HCT116 (cell line): Measurements from ENCODE around the gene NF1. TPM values are rescaled to one million over a fixed set of nuclear protein-coding genes. Genes with fewer than 3 reads are reported as not detected.

Experiments used
- ATAC-seq: fragments of 200-7000 bp; cut with Tn5 transposase; 2 replicates; pipeline ENCODE4 v1.9.1; 2020; ENCODE audit warnings: mild to moderate bottlenecking, moderate library complexity
- BruUV-seq: library from RNA; stranded (reverse); fragments of 400-500 nt; replicated peaks from 2 replicates; lab custom pipeline; 2021; lab: Mats Ljungman, UMichigan
- CTCF ChIA-PET: fragments of 300-600 bp; sonication (Branson Sonifier 250); formaldehyde crosslinking; loops from one replicate; lab custom pipeline; 2021; ENCODE audit warnings: antibody characterized with exemption; lab: Charles Lee
- POLR2A ChIA-PET: fragments of 300-600, 350-600 bp; sonication (Branson Sonifier 250); formaldehyde crosslinking; loops from one replicate; lab custom pipeline; 2021; ENCODE audit warnings: antibody characterized with exemption; lab: Charles Lee
- RAD21 ChIA-PET, 2 experiments: fragments of 300-600 bp; sonication (Branson Sonifier 250); formaldehyde crosslinking; loops; one replicate each; lab custom pipeline; 2023; ENCODE audit warnings: low total read pairs in 2 of 2; ENCODE audit not compliant: uncharacterized antibody in 2 of 2, unreplicated experiment in 2 of 2, low non-redundant PET in 1 of 2; lab: Charles Lee
- DNase-seq: peaks from one replicate; pipeline ENCODE4 v3.0.0-alpha.2; 2010; ENCODE audit warnings: low read depth, low spot score
- H2AFZ ChIP-seq: fragments of 200-600 bp; shearing (Covaris generic), sonication (generic); 2 replicates; pipeline ENCODE4 v1.6.1; 2017; ENCODE audit warnings: low read depth, mixed run types, mixed read lengths, antibody characterized with exemption, low read length; ENCODE audit not compliant: poor library complexity, severe bottlenecking
- H3K27ac ChIP-seq: 2 replicates; pipeline ENCODE4 v1.5.1; 2012; ENCODE audit warnings: low read depth, low read length
- H3K27me3 ChIP-seq: fragments of 200-600 bp; sonication (generic); 2 replicates; pipeline ENCODE4 v1.6.1; 2016; ENCODE audit warnings: mixed run types, low read length, mixed read lengths; ENCODE audit not compliant: insufficient read depth
- H3K36me3 ChIP-seq, 2 experiments: fragments of 200-500 bp in 1 of 2; fragments of 200-600 bp in 1 of 2; sonication (Bioruptor generic) in 1 of 2; sonication (generic) in 1 of 2; 2 replicates each; pipeline versions ENCODE4 v1.5.1 to v1.6.1; 2014 to 2016; ENCODE audit warnings: low read length in 2 of 2, inconsistent platforms in 1 of 2, mixed read lengths in 1 of 2, mixed run types in 1 of 2; ENCODE audit not compliant: insufficient read depth in 2 of 2, control insufficient read depth in 1 of 2
- H3K4me1 ChIP-seq, 2 experiments: fragments of 200-600 bp in 1 of 2; sonication (generic) in 1 of 2; 2 replicates each; pipeline versions ENCODE4 v1.5.1 to v1.6.1; 2012 to 2017; ENCODE audit warnings: low read length in 2 of 2, inconsistent platforms in 1 of 2, mild to moderate bottlenecking in 1 of 2, mixed read lengths in 1 of 2, mixed run types in 1 of 2, moderate library complexity in 1 of 2; ENCODE audit not compliant: insufficient read depth in 2 of 2, control insufficient read depth in 1 of 2
- H3K4me2 ChIP-seq: fragments of 200-600 bp; sonication (generic); 2 replicates; pipeline ENCODE4 v1.6.1; 2017; ENCODE audit warnings: mixed run types, low read length, mixed read lengths
- H3K4me3 ChIP-seq, 2 experiments: fragments of 200-600 bp in 1 of 2; sonication (generic) in 1 of 2; replicated peaks in 1 of 2; 2 replicates each; pipeline ENCODE4 v1.5.1; 2011 to 2016; ENCODE audit warnings: low read length in 2 of 2, control low read depth in 1 of 2, low read depth in 1 of 2, mild to moderate bottlenecking in 1 of 2, mixed read lengths in 1 of 2, mixed run types in 1 of 2
- H3K79me2 ChIP-seq: fragments of 200-600 bp; sonication (generic); 2 replicates; pipeline ENCODE4 v1.6.1; 2017; ENCODE audit warnings: mild to moderate bottlenecking, mixed run types, low read length, moderate library complexity, mixed read lengths; ENCODE audit not compliant: insufficient read depth
- H3K9ac ChIP-seq: fragments of 200-600 bp; sonication (generic); 2 replicates; pipeline ENCODE4 v1.6.1; 2016; ENCODE audit warnings: low read length, mixed read lengths
- H3K9me2 ChIP-seq: fragments of 200-600 bp; sonication (generic), shearing (Covaris generic); 2 replicates; pipeline ENCODE4 v1.6.1; 2017; ENCODE audit warnings: mixed run types, mild to moderate bottlenecking, moderate library complexity; ENCODE audit not compliant: insufficient read depth
- H3K9me3 ChIP-seq, 2 experiments: fragments of 200-500 bp in 1 of 2; fragments of 200-600 bp in 1 of 2; sonication (Bioruptor generic) in 1 of 2; sonication (generic) in 1 of 2; 2 replicates each; pipeline ENCODE4 v1.6.1; 2014 to 2017; ENCODE audit warnings: low read length in 2 of 2, mixed read lengths in 2 of 2, inconsistent platforms in 1 of 2, low read depth in 1 of 2, mild to moderate bottlenecking in 1 of 2, mixed run types in 1 of 2, moderate library complexity in 1 of 2; ENCODE audit not compliant: control insufficient read depth in 1 of 2, insufficient read depth in 1 of 2
- H4K20me1 ChIP-seq: fragments of 200-600 bp; sonication (generic), shearing (Covaris generic); 2 replicates; pipeline ENCODE4 v1.6.1; 2017; ENCODE audit warnings: mixed run types, mild to moderate bottlenecking, moderate library complexity; ENCODE audit not compliant: insufficient read depth
- CBX3 ChIP-seq: IDR thresholded peaks from 2 replicates; pipeline ENCODE4 v1.6.1; 2012; ENCODE audit warnings: low read depth
- CEBPB ChIP-seq: IDR thresholded peaks from 2 replicates; pipeline ENCODE4 v1.6.1; 2012; ENCODE audit warnings: low read depth
- EZH2phosphoT487 ChIP-seq: fragments of 200-600 bp; IDR thresholded peaks from 2 replicates; pipeline ENCODE4 v1.6.1; 2018; ENCODE audit warnings: antibody characterized with exemption, borderline replicate concordance
- JUND ChIP-seq: IDR thresholded peaks from 2 replicates; pipeline ENCODE4 v1.6.1; 2012
- SIN3A ChIP-seq: IDR thresholded peaks from 2 replicates; pipeline ENCODE4 v1.6.1; 2012; ENCODE audit warnings: low read depth
- SRF ChIP-seq: IDR thresholded peaks from 2 replicates; pipeline ENCODE4 v1.6.1; 2012; ENCODE audit warnings: low read depth
- TCF7L2 ChIP-seq: IDR thresholded peaks from 2 replicates; pipeline ENCODE4 v1.7.0; 2011; ENCODE audit warnings: borderline replicate concordance, inconsistent platforms; ENCODE audit not compliant: insufficient read depth, insufficient read length; ENCODE audit errors: extremely low read depth
- ZFX ChIP-seq: fragments of 450-650 bp; IDR thresholded peaks from 2 replicates; pipeline ENCODE4 v1.6.1; 2017
- ZNF274 ChIP-seq: fragments of 200-500 bp; sonication (Bioruptor generic); IDR thresholded peaks from 2 replicates; pipeline ENCODE4 v1.6.1; 2014; ENCODE audit warnings: mild to moderate bottlenecking, low read depth, low read length, inconsistent platforms
- intact Hi-C: fragments of 100-400 bp; cut with micrococcal nuclease; formaldehyde crosslinking; loops from 2 replicates; pipeline ENCODE4 v1.10.0; 2022
- total RNA-seq: library from RNA; stranded (reverse); gene quantifications from one replicate; pipeline ENCODE4 v1.2.1, GENCODE V29; 2021; ENCODE audit not compliant: unreplicated experiment
- TF ChIP-seq, protein P1 (sequence below): IDR thresholded peaks from 2 replicates; pipeline ENCODE4 v1.6.1; 2012
- TF ChIP-seq, protein P2 (sequence below): IDR thresholded peaks from 2 replicates; pipeline ENCODE4 v1.6.1; 2011; ENCODE audit warnings: mild to moderate bottlenecking, low read length, moderate library complexity; ENCODE audit not compliant: insufficient replicate concordance; ENCODE audit errors: extremely low read depth
- TF ChIP-seq, protein P3 (sequence below): IDR thresholded peaks from 2 replicates; pipeline ENCODE4 v1.6.1; 2012
- TF ChIP-seq, protein P4 (sequence below): IDR thresholded peaks from 2 replicates; pipeline ENCODE4 v1.6.1; 2012; ENCODE audit warnings: low read depth

The NF1 gene
- total RNA-seq, 1 experiment from 2014 or later: 20.8 TPM

DNA sequence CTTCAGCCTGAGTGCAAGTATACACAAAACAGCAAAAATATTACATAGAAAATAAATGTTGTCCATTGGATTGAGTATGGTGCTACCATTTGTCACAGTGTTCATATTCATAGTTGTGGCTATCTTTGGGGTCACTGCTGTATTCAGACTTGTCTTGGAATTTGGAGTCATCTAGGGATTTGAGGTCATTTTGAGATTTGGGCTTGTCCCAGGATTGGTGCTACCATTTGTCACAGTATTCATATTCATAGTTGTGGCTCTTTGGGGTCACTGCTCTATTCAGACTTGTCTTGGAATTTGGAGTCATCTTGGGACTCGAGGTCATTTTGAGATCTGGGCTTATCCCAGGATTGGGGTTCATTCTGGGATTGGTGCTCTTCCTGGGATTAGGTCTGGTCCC is 177.5 kb downstream of the NF1 start:
- Histone ChIP-seq H3K4me3 (no peak overlapping the region), H3K79me2 (no peaks in the 10 kb centered on the region), H3K36me3 (no peaks in the 10 kb centered on the region), H3K4me2 (no peak overlapping the region), H4K20me1 (no peaks in the 10 kb centered on the region), H3K9me3 (no peaks in the 10 kb centered on the region), H3K9me2 (peaks cover 4% of the 10 kb centered on the region; the same call in 1 of the 2 replicates), H3K27me3 (no peaks in the 10 kb centered on the region), H3K4me1 (peaks cover 16 to 18% of the 10 kb centered on the region in 2 experiments), H3K27ac (no peak overlapping the region), H3K9ac (no peak overlapping the region), H2AFZ (no peak overlapping the region)
- TF ChIP-seq ZNF274 (no peak), EZH2phosphoT487 (no peak), SRF (no peak), JUND (no peak), CBX3 (no peak)
- TF ChIP-seq, protein P1, sequence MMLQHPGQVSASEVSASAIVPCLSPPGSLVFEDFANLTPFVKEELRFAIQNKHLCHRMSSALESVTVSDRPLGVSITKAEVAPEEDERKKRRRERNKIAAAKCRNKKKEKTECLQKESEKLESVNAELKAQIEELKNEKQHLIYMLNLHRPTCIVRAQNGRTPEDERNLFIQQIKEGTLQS: no peak
- TF ChIP-seq, protein P2, sequence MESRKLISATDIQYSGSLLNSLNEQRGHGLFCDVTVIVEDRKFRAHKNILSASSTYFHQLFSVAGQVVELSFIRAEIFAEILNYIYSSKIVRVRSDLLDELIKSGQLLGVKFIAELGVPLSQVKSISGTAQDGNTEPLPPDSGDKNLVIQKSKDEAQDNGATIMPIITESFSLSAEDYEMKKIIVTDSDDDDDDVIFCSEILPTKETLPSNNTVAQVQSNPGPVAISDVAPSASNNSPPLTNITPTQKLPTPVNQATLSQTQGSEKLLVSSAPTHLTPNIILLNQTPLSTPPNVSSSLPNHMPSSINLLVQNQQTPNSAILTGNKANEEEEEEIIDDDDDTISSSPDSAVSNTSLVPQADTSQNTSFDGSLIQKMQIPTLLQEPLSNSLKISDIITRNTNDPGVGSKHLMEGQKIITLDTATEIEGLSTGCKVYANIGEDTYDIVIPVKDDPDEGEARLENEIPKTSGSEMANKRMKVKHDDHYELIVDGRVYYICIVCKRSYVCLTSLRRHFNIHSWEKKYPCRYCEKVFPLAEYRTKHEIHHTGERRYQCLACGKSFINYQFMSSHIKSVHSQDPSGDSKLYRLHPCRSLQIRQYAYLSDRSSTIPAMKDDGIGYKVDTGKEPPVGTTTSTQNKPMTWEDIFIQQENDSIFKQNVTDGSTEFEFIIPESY: no peak
- TF ChIP-seq, protein P3, sequence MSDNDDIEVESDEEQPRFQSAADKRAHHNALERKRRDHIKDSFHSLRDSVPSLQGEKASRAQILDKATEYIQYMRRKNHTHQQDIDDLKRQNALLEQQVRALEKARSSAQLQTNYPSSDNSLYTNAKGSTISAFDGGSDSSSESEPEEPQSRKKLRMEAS: no peak
- BruUV-seq: no TSS peak
- intact Hi-C loops: no loop called here
- ChIA-PET CTCF (no interaction called here), POLR2A (no interaction called here), RAD21 (no interaction called here)
- no peak for ATAC-seq
- no peak for DNase-seq

DNA sequence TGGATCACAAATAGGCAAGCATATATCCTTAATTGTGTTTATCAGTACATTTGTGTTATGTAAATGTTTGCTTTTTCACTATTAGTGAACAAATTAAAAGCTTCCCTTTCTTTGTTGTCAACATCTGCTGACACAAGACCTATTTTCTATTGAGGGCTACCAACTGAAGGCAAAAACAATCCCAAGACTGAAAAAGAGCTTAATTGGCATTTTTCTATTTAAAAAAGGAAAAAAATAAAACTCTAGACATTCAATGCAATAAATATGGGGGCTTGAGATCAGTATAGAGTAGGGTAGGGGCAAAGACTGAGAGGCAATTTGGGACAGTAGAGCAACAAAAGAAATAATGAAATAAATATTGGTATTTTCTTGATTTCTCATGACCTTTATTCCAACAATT is 178.0 kb downstream of the NF1 start:
- H3K4me2 ChIP-seq: no peak overlapping the region
- no peak for DNase-seq
- H3K4me3 ChIP-seq: no peak overlapping the region
- no peak overlapping the region for H2AFZ ChIP-seq
- ChIA-PET POLR2A (no interaction called here), RAD21 (no interaction called here), CTCF (no interaction called here)
- no peak overlapping the region for H3K9ac ChIP-seq
- ATAC-seq: no peak
- no peaks in the 10 kb centered on the region for H3K36me3 ChIP-seq
- H4K20me1 ChIP-seq: no peaks in the 10 kb centered on the region
- H3K9me2 ChIP-seq: peaks cover 4% of the 10 kb centered on the region; the same call in 1 of the 2 replicates
- H3K4me1 ChIP-seq: peaks cover 16% of the 10 kb centered on the region in 2 experiments
- no peaks in the 10 kb centered on the region for H3K27me3 ChIP-seq
- H3K27ac ChIP-seq: no peak overlapping the region
- intact Hi-C loops: no loop called here
- H3K9me3 ChIP-seq: no peaks in the 10 kb centered on the region
- BruUV-seq: no TSS peak
- H3K79me2 ChIP-seq: no peaks in the 10 kb centered on the region
- TF ChIP-seq ZFX (no peak), TCF7L2 (no peak), SIN3A (no peak), SRF (no peak), CEBPB (no peak)
- TF ChIP-seq, protein P4, sequence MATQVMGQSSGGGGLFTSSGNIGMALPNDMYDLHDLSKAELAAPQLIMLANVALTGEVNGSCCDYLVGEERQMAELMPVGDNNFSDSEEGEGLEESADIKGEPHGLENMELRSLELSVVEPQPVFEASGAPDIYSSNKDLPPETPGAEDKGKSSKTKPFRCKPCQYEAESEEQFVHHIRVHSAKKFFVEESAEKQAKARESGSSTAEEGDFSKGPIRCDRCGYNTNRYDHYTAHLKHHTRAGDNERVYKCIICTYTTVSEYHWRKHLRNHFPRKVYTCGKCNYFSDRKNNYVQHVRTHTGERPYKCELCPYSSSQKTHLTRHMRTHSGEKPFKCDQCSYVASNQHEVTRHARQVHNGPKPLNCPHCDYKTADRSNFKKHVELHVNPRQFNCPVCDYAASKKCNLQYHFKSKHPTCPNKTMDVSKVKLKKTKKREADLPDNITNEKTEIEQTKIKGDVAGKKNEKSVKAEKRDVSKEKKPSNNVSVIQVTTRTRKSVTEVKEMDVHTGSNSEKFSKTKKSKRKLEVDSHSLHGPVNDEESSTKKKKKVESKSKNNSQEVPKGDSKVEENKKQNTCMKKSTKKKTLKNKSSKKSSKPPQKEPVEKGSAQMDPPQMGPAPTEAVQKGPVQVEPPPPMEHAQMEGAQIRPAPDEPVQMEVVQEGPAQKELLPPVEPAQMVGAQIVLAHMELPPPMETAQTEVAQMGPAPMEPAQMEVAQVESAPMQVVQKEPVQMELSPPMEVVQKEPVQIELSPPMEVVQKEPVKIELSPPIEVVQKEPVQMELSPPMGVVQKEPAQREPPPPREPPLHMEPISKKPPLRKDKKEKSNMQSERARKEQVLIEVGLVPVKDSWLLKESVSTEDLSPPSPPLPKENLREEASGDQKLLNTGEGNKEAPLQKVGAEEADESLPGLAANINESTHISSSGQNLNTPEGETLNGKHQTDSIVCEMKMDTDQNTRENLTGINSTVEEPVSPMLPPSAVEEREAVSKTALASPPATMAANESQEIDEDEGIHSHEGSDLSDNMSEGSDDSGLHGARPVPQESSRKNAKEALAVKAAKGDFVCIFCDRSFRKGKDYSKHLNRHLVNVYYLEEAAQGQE: no peak
